Right forelimb (tissue), 1 donor: Measurements from ENCODE around the gene MAP2K4.

Experiments used
- DNase-seq: peaks from one replicate; pipeline ENCODE4 v3.0.0-alpha.2; 2018

The MAP2K4 gene

DNA sequence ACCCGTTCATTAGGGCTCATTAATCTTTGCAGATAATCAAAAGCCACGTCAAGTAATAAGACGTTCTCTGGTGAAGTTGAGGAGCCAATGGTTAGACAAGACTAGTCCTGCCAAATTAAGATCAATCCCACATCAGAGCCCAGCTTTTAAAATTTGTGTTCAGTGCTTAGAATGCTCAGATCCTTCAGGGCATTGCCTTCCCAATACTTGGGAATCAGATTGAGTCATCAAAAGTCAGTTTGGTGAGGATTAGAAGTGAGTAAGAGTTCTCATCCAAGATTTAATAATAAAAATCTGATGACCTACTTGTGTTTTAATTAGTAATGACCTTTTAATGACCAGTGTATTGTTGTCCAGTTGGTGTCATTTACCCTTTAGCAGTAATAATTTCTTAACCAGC lies 19.8 kb downstream of the MAP2K4 start:
- no peak for DNase-seq

DNA sequence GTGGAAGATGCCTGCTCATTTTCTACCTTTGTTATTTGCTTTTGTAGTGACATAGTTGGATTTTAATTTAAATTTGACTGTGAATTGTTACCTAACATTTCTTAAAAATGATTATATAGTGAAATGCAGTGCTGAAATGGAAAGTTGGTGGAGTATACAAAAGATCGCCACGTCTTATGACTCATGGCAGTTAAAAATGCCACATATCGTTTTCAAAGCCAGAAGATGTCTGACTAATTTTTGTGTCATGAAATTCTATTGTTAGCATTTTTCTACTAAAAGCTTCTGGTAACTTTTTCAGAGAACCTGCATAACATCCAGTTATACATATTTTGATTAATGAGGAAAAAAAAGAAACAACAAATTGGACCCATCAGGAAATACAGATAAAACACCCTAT lies 20.6 kb downstream of the MAP2K4 start:
- DNase-seq = no peak

DNA sequence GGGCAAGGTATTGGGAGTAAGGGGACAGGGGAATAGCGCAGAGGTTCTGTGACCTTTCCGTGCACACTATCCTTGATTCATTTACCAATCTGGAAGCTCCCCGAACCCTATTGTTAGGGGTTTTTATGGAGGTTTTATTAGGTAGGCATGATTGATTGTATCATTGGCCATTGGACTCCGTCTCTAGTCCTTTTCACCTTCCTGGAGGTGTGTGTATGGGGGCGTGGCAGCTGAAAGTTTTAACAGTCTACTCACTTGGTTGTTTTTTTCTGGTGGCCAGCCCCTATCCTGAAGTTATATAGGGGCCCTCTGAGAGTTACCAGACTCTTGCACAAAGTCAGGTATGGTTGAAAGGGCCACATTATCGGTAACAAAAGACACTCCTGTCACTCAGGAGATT lies 23.0 kb downstream of the MAP2K4 start:
- no peak for DNase-seq

DNA sequence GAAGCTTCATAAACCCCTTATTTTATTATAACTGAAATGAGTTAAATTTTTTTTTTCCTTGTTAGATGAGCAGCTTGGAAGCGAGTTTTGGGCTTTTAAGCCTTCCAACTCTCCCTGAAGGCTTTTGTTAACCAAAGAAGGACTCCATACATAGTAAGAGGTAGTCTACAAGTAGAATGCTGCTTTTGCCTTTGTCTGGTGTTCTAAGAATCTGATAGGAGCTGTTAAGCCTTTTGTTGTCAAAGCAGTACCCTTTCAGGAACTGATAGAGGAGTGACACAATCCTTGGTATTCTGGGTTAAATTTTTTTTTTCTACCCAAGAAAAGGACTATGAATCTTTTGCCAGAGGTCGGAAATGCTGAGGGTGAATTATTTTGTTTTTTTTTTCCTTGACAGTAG lies 26.1 kb downstream of the MAP2K4 start:
- no peak for DNase-seq

DNA sequence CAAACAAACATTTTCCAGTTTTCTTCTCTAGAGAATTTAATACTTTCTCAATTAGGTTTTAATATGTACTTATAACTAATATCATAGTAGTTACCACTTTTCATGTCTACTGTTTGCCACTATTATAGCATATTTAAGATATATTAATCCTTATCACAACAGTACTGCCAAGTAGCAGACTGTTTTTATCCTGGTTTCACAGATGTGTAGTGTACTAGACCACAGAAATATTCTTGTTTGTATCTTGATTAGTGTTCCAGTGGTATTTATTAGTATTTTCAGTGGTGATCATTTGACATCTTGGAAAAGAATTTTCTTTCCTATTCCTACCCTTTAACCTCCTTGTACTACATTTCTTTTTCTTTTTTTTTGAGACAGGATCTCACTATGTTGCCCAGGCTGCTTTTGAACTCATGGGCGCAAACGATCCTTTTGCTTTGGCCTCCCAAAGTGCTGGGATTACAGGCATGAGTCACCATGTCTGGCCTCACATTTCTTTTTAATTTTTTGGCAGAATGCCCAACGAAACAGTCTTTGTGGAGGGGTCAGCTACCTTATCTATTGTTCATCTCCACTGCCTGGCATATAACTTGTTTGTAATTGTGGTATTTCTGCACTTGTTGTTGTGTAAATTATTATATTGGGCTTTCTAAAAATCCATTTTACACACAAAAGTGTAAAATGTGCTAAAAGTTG lies 27.2 kb downstream of the MAP2K4 start:
- no peak for DNase-seq

DNA sequence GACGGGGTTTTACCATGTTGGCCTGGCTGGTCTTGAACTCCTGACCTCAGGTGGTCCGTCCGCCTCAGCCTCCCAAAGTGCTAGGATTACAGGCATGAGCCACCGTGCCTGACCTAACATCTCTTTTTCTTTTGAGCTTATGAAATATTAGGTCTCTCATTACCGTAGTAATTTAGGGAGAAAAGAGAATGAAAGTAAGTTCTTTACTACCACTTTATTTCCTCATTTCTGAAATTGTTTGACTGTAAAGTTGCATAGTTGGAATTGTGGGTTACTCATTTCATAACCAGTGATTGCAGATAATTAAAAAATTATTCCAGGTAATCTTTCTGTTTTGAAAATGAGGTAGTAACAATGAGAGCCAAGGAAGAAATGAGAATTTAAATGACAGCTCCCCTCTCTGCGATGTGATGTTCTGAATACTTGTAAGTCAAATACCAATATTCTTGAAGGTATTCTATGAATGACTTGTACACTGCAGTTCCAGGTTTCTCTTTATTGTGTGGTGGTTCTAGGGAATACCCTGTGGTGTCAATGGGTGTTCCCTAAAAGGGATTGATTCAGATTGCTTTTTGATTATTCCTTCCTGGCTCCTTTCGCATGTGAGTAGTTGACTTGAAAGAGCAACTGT lies 28.3 kb downstream of the MAP2K4 start:
- DNase-seq = no peak

DNA sequence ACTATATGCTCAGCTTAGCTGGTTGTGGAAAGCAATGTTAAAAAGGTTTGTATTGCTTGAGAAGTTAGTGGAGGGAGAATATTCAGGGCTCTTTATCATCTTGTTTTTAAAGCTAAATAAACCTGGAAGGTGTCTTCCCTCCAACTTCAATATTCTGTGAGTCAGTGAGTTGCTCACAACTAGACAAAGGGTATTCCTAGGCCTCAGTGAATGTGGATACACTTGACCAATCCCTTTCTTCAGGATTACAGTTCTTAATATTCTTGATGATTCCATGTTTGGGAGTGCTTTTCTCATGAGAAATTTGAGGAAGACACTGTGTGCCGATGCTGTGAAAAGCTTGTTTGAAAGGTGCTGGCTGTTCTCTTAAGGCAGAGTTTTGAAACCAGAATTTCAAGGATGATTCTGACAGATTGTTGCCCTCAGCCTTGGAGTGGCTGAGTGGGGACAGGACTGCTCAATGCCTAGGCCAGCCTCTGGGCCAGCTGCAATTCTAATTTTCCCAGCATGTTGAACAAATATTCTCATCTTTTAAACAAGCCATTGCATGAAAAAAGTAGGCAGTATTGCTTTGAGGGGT lies 30.1 kb downstream of the MAP2K4 start:
- no peak for DNase-seq

DNA sequence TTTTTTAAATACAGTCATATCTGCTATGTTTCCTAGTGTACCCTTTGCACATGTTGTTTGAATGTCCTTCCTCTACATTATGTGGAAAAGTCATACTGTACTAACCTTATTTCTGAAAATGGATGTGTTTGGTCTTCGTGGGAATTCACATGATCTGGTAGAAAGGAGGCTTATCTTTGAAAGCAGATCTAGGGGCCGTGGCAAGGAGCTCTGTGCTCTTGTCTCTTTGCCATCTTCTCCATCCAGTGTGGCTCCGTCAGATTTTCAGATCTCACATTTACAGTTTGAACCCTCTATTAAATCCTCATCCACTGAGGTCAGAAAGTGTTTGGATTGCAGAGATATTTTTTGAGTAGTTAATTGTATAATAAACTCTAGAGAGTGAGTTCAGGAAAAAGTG lies 32.9 kb downstream of the MAP2K4 start:
- no peak for DNase-seq

DNA sequence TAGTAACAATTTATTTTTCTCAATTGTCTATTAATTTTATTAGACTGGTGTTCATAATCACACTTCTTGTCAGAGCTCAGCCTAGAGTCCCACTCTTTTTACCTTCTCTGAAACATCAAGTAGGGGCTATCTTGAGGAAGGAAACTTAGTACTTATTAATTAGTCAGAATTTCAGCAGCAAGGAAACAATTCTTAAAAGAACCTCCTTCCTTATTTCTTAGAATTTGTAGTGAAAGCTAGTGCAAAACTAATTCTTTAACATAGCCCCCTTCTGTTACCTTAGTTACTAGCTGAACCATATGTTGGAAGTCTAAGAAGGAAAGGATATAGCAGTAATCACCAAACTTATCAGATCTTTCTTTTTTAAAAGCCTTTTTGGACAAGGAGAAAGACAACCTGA lies 35.2 kb downstream of the MAP2K4 start:
- no peak for DNase-seq

DNA sequence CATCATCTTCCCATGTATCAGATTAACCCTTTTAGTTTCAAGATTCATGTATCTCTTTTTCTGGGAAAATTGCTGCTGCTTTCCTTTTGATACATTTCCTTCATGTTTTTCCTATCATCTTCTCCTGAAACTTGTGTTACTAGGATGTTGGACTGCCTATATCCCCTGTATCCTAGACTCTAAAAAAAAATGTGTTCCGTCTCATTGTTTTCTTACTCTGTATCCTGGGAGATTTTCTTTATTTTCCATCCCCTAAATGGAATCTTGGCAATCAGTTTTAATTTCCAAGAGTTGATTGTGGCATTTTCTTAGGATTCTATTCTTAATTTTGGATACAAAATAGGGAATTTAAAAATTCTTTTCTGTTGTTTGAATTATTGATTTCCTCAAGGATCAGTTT lies 36.8 kb downstream of the MAP2K4 start:
- DNase-seq = no peak

DNA sequence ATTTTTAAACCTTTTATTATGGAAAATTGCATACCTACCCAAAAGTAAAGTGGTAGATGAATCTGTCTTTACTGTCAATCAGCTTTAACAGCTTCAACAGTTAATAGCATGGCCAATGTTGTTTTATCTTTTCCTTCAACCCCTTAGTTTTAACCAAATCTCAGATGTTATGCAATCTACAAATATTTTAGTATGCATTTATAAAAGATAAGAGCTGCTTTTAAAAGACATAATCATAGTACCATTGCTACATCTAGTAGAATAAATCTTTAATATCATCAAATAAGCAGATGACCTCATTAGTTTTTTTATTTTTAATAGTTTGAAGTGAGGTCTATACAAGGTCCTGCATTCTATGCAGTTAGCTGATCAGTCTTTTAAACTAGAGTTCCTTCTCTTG lies 37.9 kb downstream of the MAP2K4 start:
- no peak for DNase-seq

DNA sequence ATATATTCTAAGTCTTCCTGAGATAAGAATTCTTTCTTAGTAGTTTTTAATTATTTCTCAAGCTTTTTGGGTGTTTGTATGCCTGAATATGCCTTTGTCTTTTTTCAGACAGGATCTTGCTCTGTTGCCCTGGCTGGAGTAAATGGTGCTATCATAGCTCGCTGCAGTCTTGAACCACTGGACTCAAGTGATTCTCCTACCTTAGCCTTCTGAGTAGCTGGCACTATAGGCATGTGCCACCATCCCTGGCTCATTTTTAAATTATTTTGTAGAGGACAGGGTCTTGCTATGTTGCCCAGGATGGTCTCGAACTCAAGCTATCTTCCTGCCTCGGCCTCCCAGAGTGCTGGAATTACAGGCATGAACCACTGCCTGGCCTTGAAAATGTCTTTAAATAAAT lies 41.6 kb downstream of the MAP2K4 start:
- no peak for DNase-seq

DNA sequence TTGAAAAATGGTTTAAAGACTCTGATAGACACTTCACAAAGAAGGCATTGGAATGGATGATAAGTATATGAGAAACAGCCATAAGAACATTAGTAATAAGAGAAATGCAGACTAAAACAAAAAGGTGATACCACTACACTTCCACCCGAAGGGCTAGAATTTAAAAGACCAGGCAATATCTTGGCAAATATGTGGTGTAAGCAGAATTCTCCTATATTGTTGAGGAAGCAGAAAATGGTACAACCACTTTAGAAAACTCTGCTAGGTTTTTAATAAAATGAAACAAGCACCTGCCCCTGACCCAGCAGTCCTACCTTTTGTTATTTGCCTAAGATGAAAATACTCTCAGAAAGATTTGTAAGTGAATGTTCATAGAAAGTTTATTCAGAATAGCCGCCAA lies 43.7 kb downstream of the MAP2K4 start:
- no peak for DNase-seq

DNA sequence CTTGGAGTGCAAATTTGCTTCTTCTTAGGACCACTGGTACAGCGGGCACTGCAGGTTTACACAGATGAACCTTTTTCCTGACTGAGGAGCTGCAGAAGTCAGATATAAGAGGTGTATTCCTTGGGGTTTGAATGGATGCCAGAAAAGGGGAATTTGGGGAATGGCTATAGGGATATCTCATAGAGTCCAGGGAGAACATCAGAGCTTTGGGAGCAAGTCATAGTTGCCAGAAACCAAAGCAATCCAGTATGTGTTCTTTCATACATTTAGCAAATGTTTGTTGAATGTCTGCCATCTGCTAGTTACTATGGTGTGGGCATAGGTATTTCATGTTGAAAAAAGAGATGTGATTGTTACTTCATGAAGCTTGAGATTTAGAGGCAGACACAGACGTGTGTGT lies 46.8 kb downstream of the MAP2K4 start:
- DNase-seq = no peak

DNA sequence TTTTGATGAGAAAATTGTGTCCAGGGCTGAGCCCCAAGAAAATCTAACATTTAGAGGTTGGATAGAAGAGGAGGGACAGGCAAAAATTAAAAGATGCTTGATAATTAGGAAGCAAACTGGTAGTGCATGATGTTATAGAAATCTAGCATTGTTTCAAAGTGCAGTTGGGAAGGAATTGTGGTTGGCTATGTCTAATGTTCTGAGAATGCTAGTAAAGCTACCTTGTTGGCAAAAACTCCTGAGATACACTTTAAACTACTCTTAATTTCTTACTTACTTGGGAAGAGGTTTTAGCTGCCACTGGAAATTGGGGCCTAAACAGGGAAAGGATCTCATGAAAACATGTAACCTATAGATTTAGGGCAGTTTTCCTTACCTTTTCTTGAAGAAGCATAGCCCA lies 48.3 kb downstream of the MAP2K4 start:
- DNase-seq = no peak

DNA sequence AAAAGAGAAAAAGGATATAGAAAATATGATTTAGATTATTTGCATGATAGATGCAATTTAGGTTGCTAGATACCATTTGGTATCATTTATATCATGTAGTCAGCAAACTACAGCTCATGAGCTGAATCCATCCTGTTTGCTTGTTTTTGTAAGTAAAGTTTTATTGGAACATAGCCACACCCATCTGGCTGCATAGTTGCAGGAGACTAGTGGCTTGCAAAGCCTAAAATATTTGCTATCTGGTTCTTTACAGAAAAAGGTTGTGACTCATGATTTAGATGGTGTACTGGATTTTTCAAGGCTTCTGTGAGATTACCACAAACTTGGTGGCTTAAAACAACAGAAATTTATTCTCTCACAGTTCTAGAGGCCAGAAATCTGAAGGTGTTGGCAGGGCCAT lies 49.9 kb downstream of the MAP2K4 start:
- no peak for DNase-seq

DNA sequence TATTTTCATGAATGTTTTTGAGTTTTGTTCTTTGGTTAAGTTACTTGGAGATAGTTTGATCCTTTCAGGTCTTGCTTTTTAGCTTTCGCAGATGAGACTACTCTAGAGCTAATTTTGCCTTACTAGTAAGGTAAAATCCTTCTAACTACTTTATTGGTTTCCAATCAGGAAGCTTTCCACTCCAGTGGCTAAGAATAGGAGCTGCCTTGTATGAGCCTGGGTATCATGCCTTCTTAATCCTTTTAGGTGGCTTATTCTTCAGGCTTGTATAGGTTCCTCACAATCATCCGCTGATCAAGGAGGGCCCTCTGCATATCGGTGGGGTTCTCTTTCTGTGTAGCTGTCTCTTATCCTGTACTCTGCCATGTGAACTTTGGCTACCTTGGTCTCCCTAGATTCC lies 53.7 kb downstream of the MAP2K4 start:
- no peak for DNase-seq

DNA sequence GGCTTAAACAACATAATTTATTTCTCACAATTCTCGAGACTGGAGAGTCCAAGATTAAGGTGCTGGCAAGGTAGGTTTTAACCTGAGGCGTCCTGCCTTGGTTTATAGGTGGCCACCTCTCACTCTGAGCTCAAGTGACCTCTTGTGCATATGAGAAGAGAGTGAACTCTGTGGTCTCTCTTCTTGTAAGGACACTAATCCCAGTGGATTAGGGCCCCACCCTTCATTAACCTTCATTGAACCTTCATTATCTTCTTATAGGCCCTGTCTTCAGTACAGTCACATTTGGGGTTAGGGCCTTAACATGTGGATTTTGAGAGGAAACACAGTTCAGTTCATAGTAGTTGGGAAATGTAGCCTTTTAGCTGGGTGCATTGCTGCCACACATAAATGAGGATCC lies 57.1 kb downstream of the MAP2K4 start:
- no peak for DNase-seq

DNA sequence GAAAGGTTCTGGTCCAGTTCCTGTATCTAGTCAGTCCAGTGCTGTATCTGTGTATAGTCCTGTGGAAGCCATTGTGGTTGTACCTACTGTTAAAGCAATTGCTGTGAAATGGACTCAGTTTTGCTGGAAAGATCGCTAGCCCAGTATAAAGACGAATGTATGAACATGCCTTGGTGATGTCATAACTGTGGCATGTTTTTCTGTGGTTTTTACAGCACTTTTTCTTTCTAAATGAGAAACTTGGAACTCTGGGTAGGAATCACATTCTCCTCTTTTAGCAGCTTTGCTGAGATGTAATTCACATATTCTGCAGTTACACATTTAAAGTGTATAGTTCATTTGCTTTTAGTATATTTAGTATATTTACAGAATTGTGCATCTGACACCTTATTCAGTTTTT lies 58.1 kb downstream of the MAP2K4 start:
- no peak for DNase-seq

DNA sequence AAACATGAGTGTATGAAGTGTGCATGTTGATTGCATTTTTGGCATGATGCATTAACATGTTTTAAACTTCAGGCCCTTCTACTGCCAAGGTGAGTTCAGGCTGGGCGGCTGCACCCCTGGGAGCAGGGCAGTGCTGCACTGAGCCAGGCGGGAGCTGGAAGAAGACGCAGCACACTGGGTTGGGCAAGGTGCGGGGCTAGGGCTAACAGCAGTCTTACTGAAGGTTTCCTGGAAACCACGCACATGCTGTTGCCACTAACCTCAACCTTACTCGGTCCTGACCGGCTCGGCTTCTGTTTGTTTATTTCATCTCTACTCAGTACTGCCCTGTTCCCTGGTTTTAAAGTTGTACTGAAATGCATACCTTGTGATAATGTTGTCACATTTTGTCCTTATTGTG lies 61.0 kb downstream of the MAP2K4 start:
- no peak for DNase-seq

DNA sequence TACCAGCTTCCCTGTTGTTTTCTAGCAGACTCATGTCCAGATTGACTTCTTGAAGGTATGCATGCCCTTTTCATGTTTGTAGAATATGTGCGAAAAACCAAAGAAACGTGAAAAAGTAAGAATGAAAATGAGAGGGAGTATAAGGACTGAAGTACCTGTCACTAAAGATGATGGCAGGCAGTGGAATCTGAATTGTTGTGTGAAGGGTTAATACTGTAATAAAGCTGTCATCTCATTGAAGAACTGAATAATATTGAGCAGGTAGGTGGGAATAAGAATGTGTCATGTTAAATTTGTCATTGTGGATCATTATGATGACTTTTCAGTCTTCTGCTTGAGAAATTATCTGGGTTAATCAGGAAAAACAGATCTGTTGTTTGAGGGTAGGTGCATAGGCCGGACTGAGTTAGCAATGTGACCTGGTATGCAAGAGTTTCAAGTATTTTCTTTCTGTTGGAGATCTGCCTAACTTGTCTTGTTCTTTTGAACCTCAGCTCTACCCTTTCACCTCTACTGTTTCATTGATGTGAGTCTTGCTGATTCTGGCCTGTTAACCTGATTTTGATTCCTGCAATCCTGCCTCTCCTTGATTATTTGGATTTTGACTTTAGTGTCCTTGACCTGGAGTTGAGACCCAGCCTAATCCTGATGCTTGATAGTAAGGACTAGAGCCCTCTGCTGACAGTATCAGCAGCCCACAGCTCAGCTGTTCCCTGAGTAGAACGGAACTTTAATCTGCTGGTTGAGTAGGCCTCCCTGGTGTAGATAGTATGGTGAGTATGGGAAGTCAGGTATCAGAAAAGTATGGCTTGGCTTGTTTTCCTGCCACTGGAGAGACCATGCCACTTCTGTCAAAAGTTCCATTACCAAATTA lies 64.6 kb downstream of the MAP2K4 start:
- no peak for DNase-seq

DNA sequence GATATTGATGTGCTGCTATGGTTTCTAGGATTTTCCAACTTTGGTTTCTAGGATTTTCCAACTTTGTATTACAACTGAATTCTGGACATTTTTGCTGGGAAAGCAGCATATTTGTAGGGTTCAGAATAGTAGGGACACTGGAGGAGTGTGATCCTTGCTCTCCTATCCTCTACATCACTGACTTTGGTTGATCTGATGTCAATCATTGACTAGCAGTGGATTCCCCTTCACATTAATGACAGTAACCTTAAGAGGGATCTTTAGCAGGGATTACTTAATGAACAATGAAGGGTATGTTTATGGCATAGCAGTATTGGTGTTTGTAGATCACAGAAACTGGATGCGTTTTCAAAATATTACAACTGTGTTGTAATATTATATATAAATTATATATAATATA lies 67.4 kb downstream of the MAP2K4 start:
- no peak for DNase-seq

DNA sequence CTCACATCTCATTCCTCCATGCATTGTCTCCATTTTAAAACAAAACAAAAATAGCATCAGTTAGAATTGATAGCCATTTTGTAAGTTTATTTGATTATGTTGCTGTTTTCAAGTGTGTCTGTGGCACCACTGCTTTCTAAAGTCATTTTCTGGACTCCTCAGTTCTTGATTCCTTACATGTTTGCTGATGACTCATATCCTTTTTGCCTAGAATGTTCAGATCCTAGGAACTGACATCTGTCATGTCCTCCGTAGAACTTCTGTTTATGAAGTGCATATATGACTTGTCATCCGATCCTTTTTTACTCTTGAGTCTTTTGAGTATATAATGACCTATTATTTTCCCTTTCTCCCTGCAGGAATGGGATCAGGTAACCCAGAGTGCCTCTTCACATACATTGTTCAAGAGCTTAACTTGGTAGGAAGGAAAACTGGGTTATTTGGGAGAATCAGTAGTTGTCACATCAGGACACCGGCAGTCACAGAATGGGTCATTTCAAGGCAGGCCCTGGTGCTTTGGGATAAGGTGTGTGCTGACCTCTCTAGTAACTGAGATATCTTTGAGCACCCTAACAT lies 69.2 kb downstream of the MAP2K4 start:
- no peak for DNase-seq
